ENCODE data around the gene DLGAP1.
"Not testable (repeated sequence)": the region's sequence is repeated elsewhere in the genome, so short reads cannot be mapped to it uniquely, and the experiment has no call there.

Gene DLGAP1

DNA sequence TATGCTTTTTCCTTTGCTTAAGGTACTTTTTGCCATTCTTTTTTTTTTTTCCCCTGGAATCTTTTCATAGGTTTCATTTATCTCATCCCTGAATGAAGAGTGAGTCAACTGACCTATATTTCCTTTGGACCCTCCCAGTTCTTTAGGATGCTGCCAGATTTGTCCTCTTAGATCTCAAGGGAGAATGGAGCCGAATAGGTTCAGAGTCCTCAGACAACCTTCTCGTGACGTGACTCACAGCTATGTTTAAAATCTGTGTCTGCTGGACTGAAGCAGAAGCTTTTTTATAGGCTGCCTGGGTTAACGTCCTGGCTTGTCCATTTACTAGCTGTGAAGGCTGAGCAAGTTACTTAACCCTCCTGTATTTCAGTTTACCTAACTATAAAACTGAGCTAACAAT lies 358.6 kb downstream of the DLGAP1 start:
- no peak for DNase-seq

DNA sequence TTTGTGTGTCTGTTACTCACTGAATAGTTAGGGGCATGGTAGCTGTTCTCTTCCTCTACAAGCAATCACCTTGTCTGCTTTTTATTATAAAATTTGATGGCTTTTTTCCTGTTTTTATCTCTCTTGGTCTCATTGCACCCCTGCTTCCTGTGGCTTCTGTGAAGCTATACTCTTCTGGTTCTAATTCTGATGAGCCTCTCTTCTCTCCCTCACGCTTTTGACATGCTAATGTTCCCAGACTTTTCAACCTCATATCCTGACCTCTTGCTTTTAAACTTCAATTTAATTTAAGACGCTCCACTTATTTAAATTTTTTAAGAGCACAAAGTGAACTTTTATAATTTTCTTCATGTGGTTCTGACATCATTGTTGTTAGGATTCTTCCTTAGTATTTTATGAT lies 361.4 kb downstream of the DLGAP1 start:
- DNase-seq = no peak

DNA sequence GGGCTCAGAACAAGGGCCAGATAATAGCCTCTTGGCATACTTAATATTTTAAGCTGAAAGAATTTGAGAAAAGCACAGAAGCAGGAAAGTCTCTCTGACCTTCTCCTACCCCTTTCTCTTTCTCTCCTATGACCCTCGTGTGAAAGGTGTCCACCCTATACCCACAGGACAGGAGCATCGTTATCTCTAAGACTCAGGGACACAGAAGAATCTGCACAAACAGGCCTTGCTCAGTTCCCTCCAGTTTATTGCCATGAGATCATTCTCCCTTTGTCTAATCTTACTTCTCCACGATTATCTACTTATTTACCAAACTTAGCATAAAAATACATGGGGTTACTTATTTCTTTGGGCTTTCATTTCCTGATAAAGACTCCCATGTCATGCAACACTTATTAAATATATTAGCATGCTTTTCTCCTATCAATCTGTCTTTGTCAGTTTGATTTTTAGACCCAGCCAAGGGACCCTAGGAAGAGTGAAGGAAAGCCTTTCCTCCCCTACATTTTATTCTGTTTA lies 370.7 kb downstream of the DLGAP1 start:
- no peak for DNase-seq

DNA sequence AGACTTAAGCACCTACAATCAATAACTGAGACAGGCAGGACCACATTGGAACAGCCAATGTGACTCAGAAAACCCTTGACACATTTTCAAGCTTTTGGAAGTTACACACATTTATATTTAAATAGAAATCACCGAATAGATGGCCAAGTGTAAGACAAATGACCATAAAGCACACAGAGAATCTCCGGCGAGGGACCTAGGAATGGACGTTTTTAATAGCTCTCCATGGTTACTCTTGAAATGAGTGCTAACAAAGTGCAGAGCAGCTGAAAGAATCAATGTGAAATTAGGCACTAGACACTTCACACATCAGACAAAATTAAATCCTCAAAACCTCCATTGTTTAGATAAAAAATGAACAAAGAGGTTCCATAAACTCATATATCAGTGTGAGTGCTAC lies 376.9 kb downstream of the DLGAP1 start:
- no peak for DNase-seq

DNA sequence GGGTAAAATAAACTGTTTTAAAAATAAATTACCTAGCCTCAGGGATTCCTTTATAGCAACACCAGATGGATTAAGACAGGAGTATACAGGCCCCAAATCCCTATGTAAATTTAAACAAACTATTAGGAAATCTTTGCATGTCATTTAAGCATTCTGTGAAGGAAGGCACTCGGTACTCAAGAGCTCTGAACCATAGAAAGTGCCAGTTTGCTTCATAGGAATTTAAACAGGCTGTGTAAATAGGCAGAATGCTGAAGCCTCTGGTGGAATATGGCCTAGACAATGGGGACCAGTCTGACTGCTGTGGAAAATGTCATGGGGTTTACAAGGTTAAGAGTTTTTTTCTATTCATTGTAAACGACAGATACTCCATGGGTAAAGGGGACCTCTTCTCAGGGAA lies 377.4 kb downstream of the DLGAP1 start:
- no peak for DNase-seq

DNA sequence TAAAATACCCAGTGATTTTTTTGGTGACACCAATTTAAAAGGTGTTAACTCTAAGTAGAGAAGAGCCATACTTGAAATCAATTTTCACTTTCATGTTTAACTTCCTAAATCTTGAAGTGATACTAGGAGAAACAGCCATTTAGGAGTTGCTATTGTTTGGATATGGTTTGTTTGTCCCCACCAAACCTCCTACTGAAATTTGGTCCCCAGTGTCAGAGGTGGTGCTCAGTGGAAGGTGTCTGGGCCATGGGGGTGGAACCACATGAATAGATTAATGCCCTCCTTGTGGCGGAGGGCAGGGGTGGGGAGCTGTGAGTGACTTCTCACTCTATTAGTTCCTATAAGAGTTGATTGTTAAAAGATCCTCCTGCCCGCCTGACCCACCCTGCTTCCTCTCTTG lies 377.9 kb downstream of the DLGAP1 start:
- DNase-seq = no peak

DNA sequence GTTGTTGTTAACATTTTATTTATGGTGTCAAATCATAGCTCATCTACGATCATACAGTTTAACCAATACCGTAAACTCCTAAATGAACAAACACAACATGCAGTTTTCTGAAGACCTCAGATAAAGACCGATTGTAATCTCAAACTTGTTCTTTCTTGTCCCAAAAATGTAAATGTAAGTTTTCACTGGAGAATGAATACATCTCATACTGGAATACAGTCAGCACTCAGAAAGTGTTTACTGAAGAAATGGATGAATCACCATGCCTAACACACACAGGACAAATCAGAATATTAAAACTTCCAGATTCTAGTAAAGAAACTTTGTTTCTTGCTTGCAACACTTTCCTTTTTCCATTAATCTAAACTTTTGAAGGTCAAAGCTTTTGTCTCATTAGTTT lies 380.5 kb downstream of the DLGAP1 start:
- no peak for DNase-seq

DNA sequence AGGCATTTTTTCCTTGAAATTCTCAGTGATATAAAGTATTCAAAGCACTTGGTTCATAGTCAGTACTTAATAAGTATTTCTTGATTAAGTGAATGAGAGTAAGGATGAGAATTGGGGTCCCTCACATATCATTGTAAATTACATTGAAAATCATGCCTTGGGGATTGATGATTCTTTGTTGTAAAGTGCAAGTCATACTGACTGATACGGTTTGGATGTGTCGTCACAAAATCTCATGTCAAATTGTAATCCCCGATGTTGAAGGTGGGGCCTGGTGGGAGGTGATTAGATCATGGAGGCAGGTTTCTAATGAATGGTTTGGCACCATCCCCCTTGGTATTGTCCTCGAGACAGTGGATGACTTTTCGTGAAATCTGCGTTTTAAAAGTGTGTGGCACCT lies 385.9 kb downstream of the DLGAP1 start:
- no peak for DNase-seq

DNA sequence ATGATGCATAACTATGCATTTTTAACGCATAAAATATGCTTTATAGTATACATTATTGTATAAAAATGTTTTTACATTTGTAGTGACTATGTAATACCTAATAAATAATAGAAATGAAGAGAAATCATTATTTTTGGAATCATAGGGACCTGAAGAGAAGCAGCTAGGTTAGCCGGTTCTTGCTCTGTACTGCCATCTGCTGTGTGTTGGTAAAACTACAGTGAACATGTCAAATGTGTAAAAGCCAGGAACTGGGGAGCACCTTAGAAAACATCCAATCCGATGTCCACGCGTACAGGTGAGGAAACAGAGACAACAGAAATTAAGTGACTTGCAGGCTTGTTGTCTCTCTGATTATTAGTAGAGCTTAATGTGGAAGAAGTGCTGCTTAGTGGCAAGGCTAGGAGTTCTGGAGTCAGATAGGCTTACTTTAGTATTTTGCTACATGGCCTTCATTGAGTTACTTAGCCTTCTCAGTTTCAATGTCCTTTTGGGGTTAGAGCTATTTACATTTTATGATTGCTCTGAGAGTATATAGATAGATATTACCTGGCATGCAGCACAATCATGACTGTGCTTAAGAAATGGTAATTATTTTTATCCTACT lies 386.5 kb downstream of the DLGAP1 start:
- peak in 12 of 56 donors; percentile 2 to 47 (median 10) for DNase-seq

DNA sequence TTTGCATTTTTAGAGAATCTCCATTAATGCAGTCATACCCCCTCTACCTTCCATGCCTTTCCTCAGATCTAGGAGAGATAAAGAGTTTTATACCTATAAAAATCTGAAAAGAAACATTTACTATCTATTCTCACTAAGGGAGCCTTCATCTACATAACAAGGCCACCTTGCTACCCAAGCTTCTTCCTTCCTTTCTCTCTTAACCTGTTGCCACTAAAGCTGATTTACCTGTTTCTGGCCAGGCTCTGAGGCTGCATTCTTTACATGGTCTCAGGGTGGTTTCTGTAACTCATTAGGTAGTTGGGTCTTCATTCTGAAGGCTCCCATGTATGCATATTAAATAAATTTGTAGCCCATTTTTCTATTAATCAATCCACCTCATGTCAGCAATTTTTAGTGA lies 391.6 kb downstream of the DLGAP1 start:
- DNase-seq = no peak

DNA sequence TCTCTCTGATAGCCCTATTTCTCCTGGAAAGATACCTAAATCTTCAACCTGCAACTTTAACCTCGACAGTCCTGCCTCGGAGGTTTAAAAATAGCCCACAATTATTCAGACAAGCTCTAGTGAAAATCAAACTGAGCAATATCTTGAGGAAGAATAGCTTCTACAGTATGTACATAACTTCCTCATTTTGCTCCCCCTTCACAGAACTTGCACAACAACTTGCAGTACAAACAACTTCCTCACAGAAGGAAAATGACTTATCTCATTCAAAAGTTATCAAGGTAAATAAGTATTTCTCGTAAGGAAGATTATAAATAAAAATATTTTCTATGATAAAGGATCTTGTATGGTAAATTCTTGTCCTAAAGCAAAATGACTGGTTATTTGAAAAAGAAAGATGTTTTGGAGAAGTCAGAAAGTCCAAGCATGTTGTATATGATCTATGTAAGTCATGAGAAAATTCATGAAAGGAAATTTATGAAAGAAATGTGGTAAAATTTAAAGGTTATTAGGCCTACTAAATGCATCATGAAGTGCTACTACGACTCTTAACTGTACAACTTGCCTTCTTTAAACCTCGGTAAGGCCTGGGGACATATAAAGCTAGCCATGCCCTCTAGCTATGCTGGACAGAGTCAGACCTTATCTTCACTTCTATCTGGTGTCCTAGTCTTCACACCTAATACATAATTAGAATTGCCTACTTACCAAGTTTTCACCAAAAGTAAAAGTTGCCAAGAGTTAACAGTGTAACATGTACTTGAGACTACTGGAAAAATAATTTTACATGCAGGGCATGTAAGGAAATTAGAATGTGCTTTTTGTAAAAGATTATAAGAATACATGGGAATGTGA lies 394.5 kb downstream of the DLGAP1 start:
- no peak for DNase-seq

DNA sequence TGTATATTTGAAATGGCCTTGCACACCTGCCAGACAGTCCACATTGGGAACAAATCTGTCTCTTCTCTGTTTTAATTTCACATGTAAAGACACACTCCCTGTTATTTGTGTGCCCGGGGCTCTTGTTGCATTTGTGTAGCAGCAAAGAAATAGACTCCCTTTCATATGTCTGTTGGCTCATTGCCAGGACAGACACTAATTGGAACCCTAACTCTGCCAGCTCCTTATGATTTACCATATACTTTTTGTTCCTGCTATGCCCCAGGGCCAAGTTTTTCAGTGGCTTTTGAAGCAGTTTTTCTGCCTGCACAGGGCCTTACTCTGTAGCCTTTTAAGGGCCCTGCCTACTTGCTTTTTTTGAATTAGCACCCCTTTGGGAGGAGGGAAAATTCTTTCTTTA lies 396.9 kb downstream of the DLGAP1 start:
- DNase-seq = no peak

DNA sequence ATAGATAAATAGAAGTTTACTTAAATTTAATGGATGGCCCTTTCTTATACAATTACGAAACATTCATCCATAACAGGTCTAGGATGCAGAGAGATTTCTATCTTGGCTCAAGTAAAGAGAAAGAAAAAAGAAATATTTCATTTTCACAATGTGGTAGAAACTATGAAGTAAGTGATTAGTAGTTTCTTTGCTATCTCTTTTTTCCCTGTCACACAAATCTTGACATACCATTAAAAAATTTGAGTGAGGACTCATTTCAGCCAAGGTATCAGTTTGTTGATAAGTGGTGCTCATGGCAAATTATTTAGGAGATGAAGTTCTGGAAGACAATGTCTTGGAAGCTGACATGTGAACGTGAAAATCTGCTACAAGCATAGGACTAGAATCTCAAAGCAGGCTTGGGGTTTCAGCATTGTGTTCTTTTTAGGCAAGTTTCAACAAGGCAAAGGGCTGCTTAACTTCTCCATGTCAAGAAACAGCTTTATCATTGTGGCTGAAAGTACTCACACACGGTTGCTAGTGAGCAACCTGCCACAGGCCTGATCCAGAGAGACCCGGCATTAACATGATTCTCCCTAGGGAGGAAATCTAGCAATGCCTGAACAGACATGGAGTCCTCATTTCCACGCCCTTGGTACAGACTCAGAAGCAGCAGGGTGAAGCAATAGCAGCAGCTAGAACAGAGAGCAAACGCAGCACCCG lies 414.6 kb downstream of the DLGAP1 start:
- no peak for DNase-seq

DNA sequence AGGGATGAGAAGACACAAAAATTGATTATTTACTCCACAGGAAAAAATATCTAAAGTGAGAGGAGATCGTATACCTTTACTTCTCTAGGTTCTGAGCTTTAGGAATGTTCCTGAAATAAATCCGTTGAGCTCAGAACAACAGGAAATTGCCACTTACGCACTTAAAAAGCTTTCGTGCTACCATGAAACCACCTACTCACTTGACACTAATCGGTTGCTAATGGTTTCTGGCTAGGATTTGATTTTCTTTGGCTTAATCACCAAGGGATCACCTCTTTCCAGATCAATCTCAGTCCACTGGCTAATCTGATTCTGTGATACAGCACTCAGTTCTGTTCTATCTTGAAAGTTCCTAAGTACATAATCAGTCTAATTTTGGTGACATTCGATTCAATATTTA lies 419.6 kb downstream of the DLGAP1 start:
- DNase-seq = no peak

DNA sequence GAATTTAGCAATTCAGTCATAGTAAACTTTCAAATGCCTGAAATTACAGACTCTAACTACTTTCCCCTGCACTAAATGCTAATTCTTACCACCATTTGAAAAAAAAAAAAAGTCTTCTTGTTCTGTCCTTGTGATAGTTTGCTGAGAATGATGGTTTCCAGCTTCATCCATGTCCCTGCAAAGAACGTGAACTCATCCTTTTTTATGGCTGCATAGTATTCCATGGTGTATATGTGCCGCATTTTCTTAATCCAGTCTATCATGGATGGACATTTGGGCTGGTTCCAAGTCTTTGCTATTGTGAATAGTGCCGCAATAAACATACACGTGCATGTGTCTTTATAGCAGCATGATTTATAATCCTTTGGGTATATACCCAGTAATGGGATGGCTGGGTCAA lies 420.3 kb downstream of the DLGAP1 start:
- not testable (repeated sequence) for DNase-seq

DNA sequence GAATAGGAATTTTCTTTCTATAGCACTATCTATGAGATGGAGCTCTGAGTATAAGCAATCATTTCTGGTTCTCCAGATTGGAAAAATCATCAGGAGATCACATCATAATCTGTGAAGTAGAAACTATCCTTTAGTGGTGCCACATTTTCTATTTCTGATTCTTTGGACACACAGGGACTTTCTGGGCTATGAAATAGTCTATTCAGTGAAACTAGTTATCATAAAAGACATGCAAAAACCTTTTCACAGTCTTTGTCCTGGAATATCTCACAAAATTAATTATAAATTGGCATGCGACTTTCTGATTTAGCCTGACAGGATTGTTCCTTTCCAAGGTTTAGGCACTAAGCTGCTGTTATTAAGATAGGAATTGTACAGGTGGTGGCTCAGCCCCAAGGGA lies 428.6 kb downstream of the DLGAP1 start:
- DNase-seq = no peak

DNA sequence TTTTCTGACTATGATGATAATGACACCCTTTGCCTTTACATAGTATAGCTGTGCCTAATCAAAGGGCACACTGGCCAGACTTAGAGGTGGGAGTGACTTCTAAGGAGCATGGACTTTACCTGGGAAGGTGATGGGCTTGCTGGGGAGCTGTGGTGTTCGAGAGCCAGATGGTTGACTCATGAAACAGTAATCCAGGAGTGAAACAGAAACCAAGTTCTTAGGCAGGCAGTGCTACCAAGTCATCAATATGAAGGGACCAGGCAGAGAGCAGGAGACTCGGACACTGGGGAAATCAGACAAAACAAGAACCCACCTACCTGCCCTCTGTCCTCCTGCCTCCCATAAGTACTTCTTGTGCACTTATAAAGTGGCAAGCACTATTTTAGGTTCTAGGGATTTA lies 430.4 kb downstream of the DLGAP1 start:
- DNase-seq = no peak

DNA sequence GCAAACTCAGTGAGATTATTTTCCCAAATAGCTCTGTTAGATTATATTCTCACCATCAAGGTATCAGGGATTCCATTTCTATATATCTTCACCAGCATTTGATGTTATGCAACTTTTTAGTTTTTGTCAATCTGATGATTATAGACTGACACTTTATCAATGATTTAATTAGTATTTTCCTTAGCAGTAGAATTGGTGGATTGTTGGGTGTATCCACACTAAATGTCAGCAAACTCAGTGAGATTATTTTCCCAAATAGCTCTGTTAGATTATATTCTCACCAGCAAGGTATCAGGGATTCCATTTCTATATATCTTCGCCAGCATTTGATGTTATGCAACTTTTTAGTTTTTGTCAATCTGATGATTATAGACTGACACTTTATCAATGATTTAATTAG lies 432.4 kb downstream of the DLGAP1 start:
- not testable (repeated sequence) for DNase-seq

DNA sequence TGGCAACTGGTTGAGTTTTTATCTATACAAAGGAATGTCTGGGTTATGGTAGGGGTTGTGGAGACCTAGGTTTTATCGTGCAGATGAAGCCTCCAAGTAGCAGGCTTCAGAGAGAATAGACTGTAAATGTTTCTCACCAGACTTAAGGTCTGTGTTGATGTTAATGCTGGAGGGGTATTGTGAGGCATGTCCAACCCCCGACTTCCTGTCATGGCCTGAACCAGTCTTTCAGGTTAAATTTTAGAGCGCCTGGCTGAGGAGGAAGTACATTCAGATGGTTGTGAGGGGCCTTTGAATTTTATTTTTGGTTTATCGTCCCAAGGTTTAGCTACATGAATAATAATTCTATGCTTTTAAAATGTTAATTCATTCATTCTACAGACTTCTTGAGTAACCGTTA lies 435.1 kb downstream of the DLGAP1 start:
- DNase-seq = no peak

DNA sequence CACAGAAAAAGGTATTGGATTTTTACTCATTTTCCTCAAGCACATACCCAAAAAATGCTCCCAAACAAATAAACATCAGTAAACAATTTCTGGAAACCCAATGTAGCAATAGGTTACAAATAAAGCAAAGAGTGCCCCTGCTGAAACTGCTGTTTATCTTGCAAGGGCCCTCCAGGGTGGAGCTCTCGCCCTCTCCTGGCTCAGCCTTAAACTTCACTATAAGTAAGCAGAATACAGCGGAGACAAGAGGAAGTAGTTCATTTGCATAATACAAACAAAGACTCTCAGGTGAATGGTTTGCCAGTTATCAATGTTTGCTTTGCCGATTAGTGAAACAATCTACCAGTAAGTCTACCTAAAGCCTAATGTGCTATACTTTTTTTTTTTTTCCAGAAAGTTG lies 437.6 kb downstream of the DLGAP1 start:
- no peak for DNase-seq

DNA sequence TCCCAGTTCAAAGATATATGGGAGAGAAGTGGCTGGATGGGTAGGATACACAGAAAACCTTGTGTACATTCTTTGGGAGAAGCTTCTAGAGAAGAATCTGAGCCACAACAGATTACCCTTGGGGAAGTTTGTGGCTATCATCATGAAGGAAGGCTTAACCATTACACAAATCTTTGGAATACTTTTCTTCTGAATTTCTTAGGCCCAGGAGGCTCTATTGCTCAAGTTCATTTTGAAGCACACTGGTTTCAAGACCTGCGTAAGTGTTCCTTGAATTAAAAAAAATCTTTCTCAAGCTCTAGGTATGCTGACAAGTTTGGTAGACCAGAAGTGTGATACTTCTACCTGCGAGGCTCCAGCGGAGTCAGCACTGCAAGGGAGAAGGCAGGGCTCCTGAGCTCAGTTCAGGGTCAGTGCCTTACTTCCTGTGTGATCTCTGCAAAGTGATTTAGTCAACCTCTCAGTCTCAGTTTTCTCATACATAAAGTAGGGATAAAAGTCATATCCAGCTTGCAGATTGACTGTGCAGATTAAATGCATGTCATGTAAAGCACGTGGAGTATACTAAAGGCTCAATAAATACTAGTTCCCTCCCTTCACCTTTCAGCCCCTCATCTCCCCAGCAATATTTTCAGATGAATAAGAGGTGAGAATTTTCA lies 438.6 kb downstream of the DLGAP1 start:
- no peak for DNase-seq

DNA sequence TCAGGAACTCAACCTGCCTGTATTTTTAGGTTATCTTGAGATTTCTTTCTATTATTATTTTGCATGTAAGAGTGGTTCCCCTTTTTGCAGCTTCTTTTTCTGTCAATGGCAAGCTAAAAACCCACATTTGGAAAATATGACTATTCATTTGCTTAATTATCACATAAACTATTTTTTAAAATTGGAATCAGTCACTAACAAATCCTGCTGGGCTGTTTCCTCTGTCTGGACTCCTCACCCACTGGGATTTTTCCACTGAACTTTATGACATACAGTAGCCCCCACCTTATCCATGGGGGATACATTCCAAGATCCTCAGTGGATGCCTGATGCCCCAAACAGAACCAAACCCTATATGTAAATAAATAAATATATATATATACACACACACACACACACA lies 447.3 kb downstream of the DLGAP1 start:
- no peak for DNase-seq

Measured in amygdala (tissue), 56 donors.